ENCODE measurements around the gene UROC1. TPM values are rescaled to one million over a fixed set of nuclear protein-coding genes. Genes with fewer than 3 reads are reported as not detected.

Gene UROC1
- total RNA-seq, 1 donor from 2014 or later: not detected

- no peak overlapping the region for H3K27ac Mint-ChIP-seq
- H3K4me1 Mint-ChIP-seq: peaks cover 5% of the 10 kb centered on the region
- DNase-seq: no peak
- ATAC-seq (ENCODE audit: low read depth): no peak
- CTCF ChIA-PET: no interaction called here
- no peaks in the 10 kb centered on the region for H3K27me3 Mint-ChIP-seq
- intact Hi-C loops (cut with micrococcal nuclease): no loop called here
- POLR2A ChIA-PET: no interaction called here
- H3K36me3 Mint-ChIP-seq (ENCODE audit: low read depth): no peaks in the 10 kb centered on the region
- no peak for TF ChIP-seq CTCF (IDR thresholded peaks at IDR 0.05)
- H3K9me3 Mint-ChIP-seq: no peaks in the 10 kb centered on the region
- H3K4me3 Mint-ChIP-seq: no peak overlapping the region
Measured at GRCh38 chr3:126485956-126486355, 31.6 kb downstream of the UROC1 start.

GRCh38 chr3:126485176-126485897, 32.2 kb downstream of the UROC1 start:
- intact Hi-C loops (cut with micrococcal nuclease): no loop called here
- no peaks in the 10 kb centered on the region for H3K27me3 Mint-ChIP-seq
- no peak for ATAC-seq (ENCODE audit: low read depth)
- no peaks in the 10 kb centered on the region for H3K36me3 Mint-ChIP-seq (ENCODE audit: low read depth)
- CTCF ChIA-PET: no interaction called here
- no peak overlapping the region for H3K4me3 Mint-ChIP-seq
- H3K4me1 Mint-ChIP-seq: peaks cover 5% of the 10 kb centered on the region
- no peak for DNase-seq
- H3K9me3 Mint-ChIP-seq: no peaks in the 10 kb centered on the region
- no peak overlapping the region for H3K27ac Mint-ChIP-seq
- no peak for TF ChIP-seq CTCF (IDR thresholded peaks at IDR 0.05)
- POLR2A ChIA-PET: no interaction called here

- H3K27ac Mint-ChIP-seq: no peak overlapping the region
- peaks cover 5% of the 10 kb centered on the region for H3K4me1 Mint-ChIP-seq
- TF ChIP-seq CTCF (IDR thresholded peaks at IDR 0.05): no peak
- intact Hi-C loops (cut with micrococcal nuclease): no loop called here
- no peaks in the 10 kb centered on the region for H3K27me3 Mint-ChIP-seq
- ATAC-seq (ENCODE audit: low read depth) (no peak), DNase-seq (no peak)
- no peaks in the 10 kb centered on the region for H3K36me3 Mint-ChIP-seq (ENCODE audit: low read depth)
- CTCF ChIA-PET: no interaction called here
- H3K9me3 Mint-ChIP-seq: no peaks in the 10 kb centered on the region
- no peak overlapping the region for H3K4me3 Mint-ChIP-seq
- POLR2A ChIA-PET: no interaction called here
Measured at GRCh38 chr3:126484662-126485061, 32.9 kb downstream of the UROC1 start.

GRCh38 chr3:126484148-126484547, 33.4 kb downstream of the UROC1 start:
- Mint-ChIP-seq H3K4me3 (no peak overlapping the region), H3K9me3 (no peaks in the 10 kb centered on the region), H3K27me3 (no peaks in the 10 kb centered on the region), H3K4me1 (peaks cover 5% of the 10 kb centered on the region), H3K36me3 (ENCODE audit: low read depth) (no peaks in the 10 kb centered on the region), H3K27ac (no peak overlapping the region)
- ChIA-PET POLR2A (no interaction called here), CTCF (no interaction called here)
- DNase-seq (no peak), ATAC-seq (ENCODE audit: low read depth) (no peak)
- intact Hi-C loops (cut with micrococcal nuclease): no loop called here
- TF ChIP-seq CTCF (IDR thresholded peaks at IDR 0.05): no peak

- TF ChIP-seq CTCF (IDR thresholded peaks at IDR 0.05): no peak
- ChIA-PET CTCF (no interaction called here), POLR2A (no interaction called here)
- ATAC-seq (ENCODE audit: low read depth) (no peak), DNase-seq (no peak)
- intact Hi-C loops (cut with micrococcal nuclease): no loop called here
- Mint-ChIP-seq H3K36me3 (ENCODE audit: low read depth) (no peaks in the 10 kb centered on the region), H3K4me3 (no peak overlapping the region), H3K27ac (no peak overlapping the region), H3K27me3 (no peaks in the 10 kb centered on the region), H3K4me1 (peaks cover 5% of the 10 kb centered on the region), H3K9me3 (no peaks in the 10 kb centered on the region)
Measured at GRCh38 chr3:126483321-126483761, 34.2 kb downstream of the UROC1 start.
